Measurements from ENCODE around the gene EPHB6. TPM values are rescaled to one million over a fixed set of nuclear protein-coding genes. Genes with fewer than 3 reads are reported as not detected.

EPHB6 gene
- total RNA-seq, 1 donor from 2014 or later, result 5.6 TPM

- intact Hi-C loops (cut with micrococcal nuclease), result no loop called here
- H3K27me3 Mint-ChIP-seq (ENCODE audit: insufficient read depth), result peaks cover 7% of the 10 kb centered on the region
- H3K27ac Mint-ChIP-seq, result no peak overlapping the region
- H3K36me3 Mint-ChIP-seq (ENCODE audit: low read depth), result no peaks in the 10 kb centered on the region
- no peaks in the 10 kb centered on the region for H3K4me1 Mint-ChIP-seq (ENCODE audit: low read depth)
- DNase-seq (ENCODE audit: low spot score), result no peak
- no peaks in the 10 kb centered on the region for H3K9me3 Mint-ChIP-seq
- H3K4me3 Mint-ChIP-seq, result no peak overlapping the region
Measured at GRCh38 chr7:142904128-142904527, 49.3 kb downstream of the EPHB6 start.

GRCh38 chr7:142905759-142906158 is 50.9 kb downstream of the EPHB6 start:
- Mint-ChIP-seq H3K36me3 (ENCODE audit: low read depth) (no peaks in the 10 kb centered on the region), H3K4me1 (ENCODE audit: low read depth) (no peaks in the 10 kb centered on the region), H3K27me3 (ENCODE audit: insufficient read depth) (peaks cover 8% of the 10 kb centered on the region), H3K4me3 (no peak overlapping the region), H3K27ac (no peak overlapping the region), H3K9me3 (no peaks in the 10 kb centered on the region)
- no peak for DNase-seq (ENCODE audit: low spot score)
- intact Hi-C loops (cut with micrococcal nuclease), result no loop called here

- intact Hi-C loops (cut with micrococcal nuclease), result no loop called here
- Mint-ChIP-seq H3K4me1 (ENCODE audit: low read depth) (no peaks in the 10 kb centered on the region), H3K27me3 (ENCODE audit: insufficient read depth) (peaks cover 12% of the 10 kb centered on the region), H3K4me3 (no peak overlapping the region), H3K9me3 (no peaks in the 10 kb centered on the region), H3K27ac (no peak overlapping the region), H3K36me3 (ENCODE audit: low read depth) (no peaks in the 10 kb centered on the region)
- no peak for DNase-seq (ENCODE audit: low spot score)
Measured at GRCh38 chr7:142906643-142907042, 51.8 kb downstream of the EPHB6 start.

GRCh38 chr7:142908290-142908689 is 53.4 kb downstream of the EPHB6 start:
- Mint-ChIP-seq H3K9me3 (no peaks in the 10 kb centered on the region), H3K4me1 (ENCODE audit: low read depth) (no peaks in the 10 kb centered on the region), H3K4me3 (no peak overlapping the region), H3K27me3 (ENCODE audit: insufficient read depth) (peaks cover 20% of the 10 kb centered on the region), H3K36me3 (ENCODE audit: low read depth) (no peaks in the 10 kb centered on the region), H3K27ac (no peak overlapping the region)
- no peak for DNase-seq (ENCODE audit: low spot score)
- intact Hi-C loops (cut with micrococcal nuclease), result no loop called here

GRCh38 chr7:142908921-142909890 is 54.3 kb downstream of the EPHB6 start:
- H3K4me1 Mint-ChIP-seq (ENCODE audit: low read depth), result no peaks in the 10 kb centered on the region
- H3K9me3 Mint-ChIP-seq, result no peaks in the 10 kb centered on the region
- H3K4me3 Mint-ChIP-seq, result no peak overlapping the region
- H3K27ac Mint-ChIP-seq, result no peak overlapping the region
- peaks cover 22% of the 10 kb centered on the region for H3K27me3 Mint-ChIP-seq (ENCODE audit: insufficient read depth)
- intact Hi-C loops (cut with micrococcal nuclease), result no loop called here
- no peaks in the 10 kb centered on the region for H3K36me3 Mint-ChIP-seq (ENCODE audit: low read depth)
- no peak for DNase-seq (ENCODE audit: low spot score)

GRCh38 chr7:142910031-142910433 is 55.2 kb downstream of the EPHB6 start:
- Mint-ChIP-seq H3K9me3 (no peaks in the 10 kb centered on the region), H3K4me3 (no peak overlapping the region), H3K4me1 (ENCODE audit: low read depth) (no peaks in the 10 kb centered on the region), H3K36me3 (ENCODE audit: low read depth) (no peaks in the 10 kb centered on the region), H3K27me3 (ENCODE audit: insufficient read depth) (peaks cover 23% of the 10 kb centered on the region), H3K27ac (no peak overlapping the region)
- no peak for DNase-seq (ENCODE audit: low spot score)
- intact Hi-C loops (cut with micrococcal nuclease), result no loop called here

- DNase-seq (ENCODE audit: low spot score), result no peak
- no peaks in the 10 kb centered on the region for H3K4me1 Mint-ChIP-seq (ENCODE audit: low read depth)
- H3K36me3 Mint-ChIP-seq (ENCODE audit: low read depth), result no peaks in the 10 kb centered on the region
- intact Hi-C loops (cut with micrococcal nuclease), result no loop called here
- H3K9me3 Mint-ChIP-seq, result no peaks in the 10 kb centered on the region
- no peak overlapping the region for H3K27ac Mint-ChIP-seq
- no peak overlapping the region for H3K4me3 Mint-ChIP-seq
- peaks cover 23% of the 10 kb centered on the region for H3K27me3 Mint-ChIP-seq (ENCODE audit: insufficient read depth)
Measured at GRCh38 chr7:142910481-142910880, 55.6 kb downstream of the EPHB6 start.

GRCh38 chr7:142913051-142913450 is 58.2 kb downstream of the EPHB6 start:
- Mint-ChIP-seq H3K36me3 (ENCODE audit: low read depth) (no peaks in the 10 kb centered on the region), H3K4me3 (no peak overlapping the region), H3K4me1 (ENCODE audit: low read depth) (no peaks in the 10 kb centered on the region), H3K27me3 (ENCODE audit: insufficient read depth) (peaks cover 25% of the 10 kb centered on the region), H3K9me3 (no peaks in the 10 kb centered on the region), H3K27ac (no peak overlapping the region)
- DNase-seq (ENCODE audit: low spot score), result no peak
- intact Hi-C loops (cut with micrococcal nuclease), result no loop called here

- intact Hi-C loops (cut with micrococcal nuclease), result no loop called here
Measured at GRCh38 chr7:142913566-142913965, 58.7 kb downstream of the EPHB6 start.

GRCh38 chr7:142914121-142914520 is 59.2 kb downstream of the EPHB6 start:
- intact Hi-C loops (cut with micrococcal nuclease), result no loop called here

More at GRCh38 chr7:142913566-142913965, 58.7 kb downstream of the EPHB6 start:
- Mint-ChIP-seq H3K4me3 (no peak overlapping the region), H3K36me3 (ENCODE audit: low read depth) (no peaks in the 10 kb centered on the region), H3K27me3 (ENCODE audit: insufficient read depth) (peaks cover 25% of the 10 kb centered on the region), H3K27ac (no peak overlapping the region), H3K4me1 (ENCODE audit: low read depth) (no peaks in the 10 kb centered on the region), H3K9me3 (no peaks in the 10 kb centered on the region)
- no peak for DNase-seq (ENCODE audit: low spot score)

GRCh38 chr7:142915315-142915714 is 60.4 kb downstream of the EPHB6 start:
- Mint-ChIP-seq H3K36me3 (ENCODE audit: low read depth) (no peaks in the 10 kb centered on the region), H3K9me3 (no peaks in the 10 kb centered on the region), H3K27me3 (ENCODE audit: insufficient read depth) (peaks cover 23% of the 10 kb centered on the region), H3K4me1 (ENCODE audit: low read depth) (no peaks in the 10 kb centered on the region), H3K4me3 (no peak overlapping the region), H3K27ac (no peak overlapping the region)
- intact Hi-C loops (cut with micrococcal nuclease), result no loop called here
- no peak for DNase-seq (ENCODE audit: low spot score)

More at GRCh38 chr7:142914121-142914520, 59.2 kb downstream of the EPHB6 start:
- Mint-ChIP-seq H3K27me3 (ENCODE audit: insufficient read depth) (peaks cover 25% of the 10 kb centered on the region), H3K4me1 (ENCODE audit: low read depth) (no peaks in the 10 kb centered on the region), H3K4me3 (no peak overlapping the region), H3K27ac (no peak overlapping the region), H3K36me3 (ENCODE audit: low read depth) (no peaks in the 10 kb centered on the region), H3K9me3 (no peaks in the 10 kb centered on the region)
- DNase-seq (ENCODE audit: low spot score), result no peak

GRCh38 chr7:142916508-142916907 is 61.6 kb downstream of the EPHB6 start:
- no peak for DNase-seq (ENCODE audit: low spot score)
- H3K4me1 Mint-ChIP-seq (ENCODE audit: low read depth), result no peaks in the 10 kb centered on the region
- H3K4me3 Mint-ChIP-seq, result no peak overlapping the region
- peaks cover 17% of the 10 kb centered on the region for H3K27me3 Mint-ChIP-seq (ENCODE audit: insufficient read depth)
- no peaks in the 10 kb centered on the region for H3K36me3 Mint-ChIP-seq (ENCODE audit: low read depth)
- no peak overlapping the region for H3K27ac Mint-ChIP-seq
- no peaks in the 10 kb centered on the region for H3K9me3 Mint-ChIP-seq
- intact Hi-C loops (cut with micrococcal nuclease), result no loop called here

- intact Hi-C loops (cut with micrococcal nuclease), result no loop called here
- H3K36me3 Mint-ChIP-seq (ENCODE audit: low read depth), result no peaks in the 10 kb centered on the region
- peaks cover 11% of the 10 kb centered on the region for H3K27me3 Mint-ChIP-seq (ENCODE audit: insufficient read depth)
- no peak overlapping the region for H3K4me3 Mint-ChIP-seq
- no peak for DNase-seq (ENCODE audit: low spot score)
- H3K27ac Mint-ChIP-seq, result no peak overlapping the region
- no peaks in the 10 kb centered on the region for H3K9me3 Mint-ChIP-seq
- H3K4me1 Mint-ChIP-seq (ENCODE audit: low read depth), result no peaks in the 10 kb centered on the region
Measured at GRCh38 chr7:142917447-142917846, 62.6 kb downstream of the EPHB6 start.

Measured in activated T-helper 1 cell treated with anti-CD3 and anti-CD28 coated beads, Interleukin-12 subunit alpha, Interleukin-12 subunit beta, Interleukin-2, Interleukin-4 antibody, amounts not matched to agents 30 ng/mL and 10 ng/mL and 1 ng/mL, durations not matched to agents 14 hours and 24 hours and 36 hours (primary cell).